GM13977 (cell line): ENCODE measurements around the gene LDHA.

Source experiments
- DNase-seq: peaks from one replicate; pipeline ENCODE4 v3.0.0; 2012; ENCODE audit warnings: low spot score
- CTCF ChIP-seq: IDR thresholded peaks from 2 replicates; pipeline ENCODE4 v1.5.1; 2012; ENCODE audit warnings: mild to moderate bottlenecking, control low read depth; ENCODE audit not compliant: insufficient read depth; ENCODE audit errors: extremely low read depth, missing control alignments
- in situ Hi-C: fragments of 300-500 bp; cut with MboI; formaldehyde crosslinking; loops from one replicate; pipeline ENCODE4 v1.12.0; 2022; ENCODE audit warnings: low sequenced_read_pairs, low pct_unique_long_range_greater_than_20kb, mixed read lengths, inconsistent platforms; ENCODE audit not compliant: unreplicated experiment

LDHA gene

GRCh38 chr11:18390088-18390487 lies 4.3 kb upstream of the LDHA start:
- in situ Hi-C loops: no loop called here
- TF ChIP-seq CTCF: no peak

GRCh38 chr11:18392434-18393321 lies 1.7 kb upstream of the LDHA start:
- TF ChIP-seq CTCF: no peak
- DNase-seq: no peak
- in situ Hi-C loops: no loop called here

More at GRCh38 chr11:18390088-18390487, 4.3 kb upstream of the LDHA start:
- DNase-seq: no peak

- DNase-seq: peak; percentile 17
- in situ Hi-C loops: no loop called here
- no peak for TF ChIP-seq CTCF
Measured at GRCh38 chr11:18393581-18394274, 635 bp upstream of the LDHA start.

- TF ChIP-seq CTCF: no peak
- DNase-seq: peak; percentile 20
- in situ Hi-C loops: no loop called here
Measured at GRCh38 chr11:18394928-18395734, 768 bp downstream of the LDHA start.

GRCh38 chr11:18395735-18396504 lies 1.6 kb downstream of the LDHA start:
- TF ChIP-seq CTCF: no peak
- peak; percentile 96 for DNase-seq
- in situ Hi-C loops: no loop called here
